NCI-H82 treated with DMSO at 0.1 percent for 48 hours (cell line): ENCODE results near the gene BRD7.

ENCODE experiments used
- DNase-seq: peaks from one replicate; lab custom pipeline; 2025; ENCODE audit not compliant: unreplicated experiment; lab: John Stamatoyannopoulos, UW

Gene BRD7

DNA sequence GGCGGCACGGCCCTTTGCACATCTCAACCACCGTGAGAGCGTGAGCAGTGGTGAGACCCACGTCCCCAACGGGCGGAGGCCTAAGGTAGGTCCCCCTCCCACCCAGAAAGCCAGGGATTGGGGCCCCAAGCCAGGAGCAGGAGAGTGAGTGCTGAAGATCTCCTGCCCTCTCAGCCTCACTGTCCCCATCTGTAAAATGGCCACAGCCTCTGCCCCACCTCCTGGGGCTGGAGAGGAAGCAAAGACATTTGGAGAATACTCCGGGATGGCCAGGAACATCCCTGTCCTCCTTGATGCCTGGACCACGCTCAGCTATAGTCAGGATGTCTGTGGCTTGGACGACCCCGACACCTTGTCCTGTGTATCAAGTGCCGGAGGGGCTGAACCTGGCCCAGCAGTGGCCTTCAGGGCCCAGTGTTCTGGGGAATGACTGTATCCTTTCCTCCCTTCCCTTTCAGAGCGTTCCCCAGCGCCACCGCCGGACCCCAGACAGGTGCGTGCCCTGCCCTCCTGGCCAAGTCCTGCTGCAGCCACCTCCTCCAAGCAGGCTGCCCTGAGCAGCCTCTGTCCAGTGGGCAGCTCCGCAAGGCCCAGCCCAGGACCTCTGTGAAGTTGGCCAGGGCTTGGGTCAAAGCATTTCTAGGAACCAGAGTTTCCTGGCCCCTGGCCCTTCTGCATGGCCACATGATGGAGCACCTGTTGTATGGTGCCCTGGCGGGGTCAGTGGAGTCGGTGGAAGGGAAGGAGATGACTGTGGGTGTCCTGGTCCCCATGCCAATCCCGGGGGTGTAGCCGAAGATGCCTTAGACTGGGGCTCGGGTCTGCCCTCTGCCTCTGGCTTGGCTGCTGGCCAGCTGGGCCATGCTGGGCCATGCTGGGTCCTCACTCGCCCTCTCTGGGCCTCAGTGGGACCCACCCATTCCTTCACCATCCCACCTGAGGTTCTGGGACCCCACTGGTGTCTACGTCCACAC lies 64.0 kb downstream of the BRD7 start:
- no peak for DNase-seq

DNA sequence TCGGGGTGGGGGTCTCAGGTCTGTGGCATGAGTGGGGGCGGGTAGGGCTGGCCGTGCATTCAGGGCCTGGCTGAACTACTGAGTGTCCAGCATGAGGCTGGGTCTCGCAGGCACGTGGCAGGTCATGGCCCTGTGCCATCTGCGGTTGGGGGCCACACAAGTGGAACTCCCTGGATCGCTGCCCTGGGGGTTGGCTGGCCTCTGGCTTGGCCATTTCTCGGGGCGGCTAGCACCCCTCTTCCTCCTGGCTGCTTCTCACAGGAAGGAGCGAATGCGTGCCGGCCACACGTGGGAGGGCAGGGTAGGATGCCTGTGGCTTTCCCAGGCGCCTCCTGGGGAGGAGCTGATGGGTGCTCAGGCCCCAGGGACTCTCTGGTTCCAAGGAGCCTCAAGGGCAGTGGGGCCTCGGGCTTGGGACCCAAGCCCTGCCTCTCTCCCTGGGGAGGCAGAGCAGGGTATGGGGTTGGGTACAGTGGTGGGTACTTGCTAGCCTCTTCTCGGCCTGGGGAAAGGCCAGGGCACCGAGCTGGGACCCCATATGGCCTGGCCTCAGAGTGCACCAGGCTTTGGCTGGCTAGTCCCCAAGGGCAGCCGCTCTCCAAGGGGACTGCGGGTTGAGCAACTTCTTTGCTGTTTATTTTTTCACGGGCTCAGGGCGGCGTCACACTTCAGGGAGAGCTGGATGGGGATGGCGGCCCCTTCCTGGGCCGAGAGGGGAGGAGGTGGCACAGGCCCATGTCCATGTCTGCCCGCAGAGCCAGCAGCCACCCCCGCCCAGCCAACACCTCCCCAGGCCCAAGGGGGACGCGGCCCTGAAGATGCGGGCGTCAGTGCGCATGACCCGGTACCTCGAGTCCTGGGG lies 65.0 kb downstream of the BRD7 start:
- no peak for DNase-seq

DNA sequence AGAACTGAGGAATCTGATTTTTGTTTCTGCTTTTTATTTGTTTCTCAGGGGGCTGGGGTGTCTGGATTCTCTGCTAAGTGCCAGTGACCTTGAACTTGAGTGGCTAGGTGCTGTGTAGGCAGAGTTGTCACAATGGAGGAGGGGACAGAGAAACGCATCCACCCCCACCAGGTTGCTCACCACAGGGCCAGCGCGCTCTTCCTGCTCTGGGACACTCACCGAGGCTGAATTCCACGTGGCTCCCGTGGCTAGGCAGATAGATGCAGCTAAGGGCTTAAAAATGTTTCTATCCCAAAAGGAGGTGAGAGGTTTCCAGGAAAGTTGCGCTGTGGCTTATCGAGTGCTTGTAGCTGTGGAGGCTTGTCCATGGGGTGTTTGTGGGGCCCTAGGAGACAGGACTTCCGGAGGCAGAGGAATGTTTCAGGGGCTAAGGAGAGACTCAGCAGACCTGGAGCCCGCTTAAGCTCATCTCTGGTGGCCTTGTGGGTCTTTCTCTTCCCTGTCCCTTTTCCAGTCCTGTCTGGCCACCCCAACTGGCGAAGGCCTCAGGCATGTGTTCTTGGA lies 65.7 kb downstream of the BRD7 start:
- no peak for DNase-seq

DNA sequence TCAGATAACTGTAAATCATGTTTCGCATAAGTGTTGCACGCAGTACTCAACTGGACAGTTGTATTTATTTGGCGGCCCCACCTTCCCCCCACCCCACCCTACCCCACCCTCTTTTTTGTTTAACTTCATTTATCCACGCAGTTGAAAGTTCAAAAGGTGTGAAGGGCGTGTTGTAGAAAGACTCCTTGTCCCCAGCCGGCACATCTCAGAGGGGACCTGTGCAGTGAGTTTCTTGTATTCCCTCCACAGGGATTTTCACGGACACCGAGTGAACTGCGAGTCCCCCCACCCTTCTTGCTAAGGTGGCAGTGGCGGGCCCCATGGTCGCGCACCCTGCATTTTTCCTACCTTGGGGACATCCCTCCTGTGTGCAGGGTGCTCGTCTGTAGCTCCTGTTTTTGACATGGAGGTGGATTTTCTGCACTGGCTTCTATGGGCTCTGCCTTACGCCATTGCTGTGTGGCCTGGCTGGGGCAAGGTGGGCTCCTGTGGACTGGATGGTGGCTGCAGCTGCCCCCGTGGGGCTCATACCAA lies 66.2 kb downstream of the BRD7 start:
- DNase-seq: no peak

DNA sequence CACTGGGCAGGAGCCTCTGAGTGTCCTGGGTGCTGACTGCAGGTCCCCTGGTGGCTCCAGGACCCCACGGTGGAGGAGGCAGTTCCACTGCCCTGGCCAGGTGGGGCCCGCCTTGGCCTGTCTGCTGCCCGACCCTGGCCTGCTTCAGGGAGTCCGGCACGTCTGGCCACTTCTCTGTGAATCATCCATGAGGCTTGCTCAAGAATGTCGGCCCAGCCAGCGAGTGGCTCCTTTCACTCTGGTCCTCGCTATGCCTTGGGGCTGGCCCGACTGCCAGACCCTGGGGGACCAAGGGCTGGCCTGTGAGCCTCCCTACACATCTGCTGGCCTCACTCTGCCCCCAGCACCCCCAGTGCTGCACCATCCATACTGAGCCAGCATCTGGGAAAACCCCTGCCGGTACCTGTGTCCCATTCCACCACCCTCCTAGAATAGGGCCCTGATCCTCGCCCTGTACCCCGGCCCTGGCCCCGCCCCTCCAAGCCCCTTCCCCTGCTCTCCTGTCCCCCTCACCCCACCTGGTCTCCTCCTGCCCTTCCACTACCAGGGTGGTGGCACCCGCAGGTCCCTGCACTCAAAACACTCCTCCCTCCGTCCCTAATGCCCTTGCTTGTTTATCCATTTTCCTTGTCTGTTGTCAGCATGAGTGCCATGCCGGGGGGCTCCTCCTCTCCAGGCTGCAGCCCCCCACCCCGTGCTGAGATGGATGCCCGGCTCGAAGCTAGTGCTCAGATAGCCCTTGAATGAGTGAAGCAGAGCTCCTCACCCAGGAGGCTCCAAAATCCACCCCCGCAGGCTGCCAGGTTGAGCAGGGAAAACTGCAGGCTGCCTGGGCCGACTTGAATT lies 66.9 kb downstream of the BRD7 start:
- no peak for DNase-seq

DNA sequence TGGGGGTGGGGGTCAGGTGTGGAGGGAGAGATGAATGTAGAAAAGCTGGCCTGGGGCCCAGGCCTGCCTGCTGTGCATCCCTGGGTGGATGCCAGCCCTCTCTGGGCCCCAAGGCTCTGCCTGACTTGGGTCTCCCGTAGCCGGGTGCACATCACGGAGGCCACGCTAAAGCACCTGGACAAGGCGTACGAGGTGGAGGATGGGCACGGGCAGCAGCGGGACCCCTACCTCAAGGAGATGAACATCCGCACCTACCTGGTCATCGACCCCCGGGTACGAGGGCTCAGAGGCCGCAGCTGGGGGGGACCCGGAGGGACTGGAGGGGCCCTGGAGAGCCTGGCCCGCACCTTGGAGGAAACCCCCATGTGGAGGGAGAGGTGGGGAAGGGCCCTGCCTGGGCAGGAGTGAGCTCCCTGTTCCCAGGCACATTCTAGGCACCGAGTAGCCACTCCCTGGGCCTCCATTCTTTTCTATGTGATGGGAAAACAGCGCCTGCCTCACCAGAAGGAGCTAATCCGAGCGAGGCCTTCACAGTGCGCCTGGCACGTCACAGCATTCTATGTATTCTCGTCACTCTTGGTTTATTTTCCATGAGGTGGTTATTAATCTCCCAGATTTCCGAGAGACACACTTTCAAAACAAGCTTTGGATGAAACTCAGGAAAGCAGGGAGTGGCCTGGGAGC lies 67.7 kb downstream of the BRD7 start:
- DNase-seq: no peak

DNA sequence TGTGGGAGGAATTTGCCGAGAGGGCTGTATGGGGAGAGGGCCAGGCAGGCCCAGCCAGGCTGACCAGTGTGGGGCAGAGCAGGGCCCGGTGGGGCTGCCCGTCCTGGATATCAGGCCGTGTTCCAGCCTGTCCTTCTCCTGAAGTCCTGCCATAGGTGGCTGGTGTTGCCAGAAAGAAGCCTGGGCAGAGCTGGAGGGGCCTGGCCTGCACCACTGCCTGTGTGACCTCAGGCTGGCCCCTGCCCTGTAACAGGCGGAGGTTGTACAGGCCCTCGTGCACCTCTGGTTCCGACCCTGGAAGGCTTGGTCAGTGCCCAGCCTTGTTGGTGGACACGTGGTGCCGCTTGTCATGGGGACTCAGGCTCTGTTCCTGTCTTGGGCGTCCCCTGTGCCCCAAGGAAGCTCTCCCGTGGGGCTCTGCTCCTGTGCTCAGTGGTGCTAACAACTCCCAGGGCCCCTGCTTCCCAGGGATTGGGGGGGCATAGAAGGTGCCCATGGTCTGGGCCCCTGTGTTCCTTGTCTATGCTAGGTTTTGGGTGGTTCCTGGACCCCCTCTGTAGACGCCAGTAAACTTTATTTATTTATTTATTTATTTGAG lies 69.2 kb downstream of the BRD7 start:
- no peak for DNase-seq

DNA sequence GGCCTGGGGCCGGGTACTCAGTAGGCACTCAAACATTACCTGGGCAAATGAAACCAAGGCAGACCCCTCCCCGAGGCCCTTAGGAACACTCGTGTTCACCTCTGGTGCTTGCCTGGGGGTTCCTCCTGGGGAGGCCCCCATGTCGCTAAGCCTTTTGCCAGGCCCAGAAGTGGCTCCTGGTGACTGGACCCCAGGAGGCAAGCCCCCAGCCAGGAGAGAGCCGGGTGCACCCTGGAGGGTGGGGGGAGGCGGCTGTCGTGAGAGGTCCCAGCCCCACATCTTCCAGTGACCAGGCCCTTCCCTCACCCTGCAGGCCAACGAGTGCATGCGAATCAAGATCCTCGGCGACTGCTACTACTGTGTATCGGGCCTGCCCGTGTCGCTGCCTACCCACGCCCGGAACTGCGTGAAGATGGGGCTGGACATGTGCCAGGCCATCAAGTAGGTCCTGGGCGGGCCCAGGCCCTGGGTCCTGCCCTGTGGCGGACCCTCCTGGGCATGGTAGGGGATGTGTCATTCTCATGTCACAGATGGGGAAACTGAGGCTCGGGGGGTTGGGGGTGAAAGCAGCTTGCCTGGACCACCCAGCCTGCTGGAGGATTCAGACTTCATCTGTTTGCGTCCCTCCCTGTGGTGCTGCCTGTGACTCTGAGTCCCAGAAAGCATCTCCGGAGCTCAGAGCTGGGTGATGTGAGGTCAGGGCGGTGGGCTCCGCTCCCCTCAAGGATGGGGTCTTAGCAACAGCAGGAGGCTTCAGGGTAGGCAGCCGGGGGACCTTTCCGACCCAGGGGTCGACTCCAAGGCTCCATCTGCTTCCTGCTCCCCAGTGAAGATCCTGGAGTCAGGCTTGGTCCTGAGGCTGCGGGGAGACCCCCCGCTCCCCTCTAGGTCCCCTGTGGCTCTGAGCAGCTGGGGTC lies 69.9 kb downstream of the BRD7 start:
- DNase-seq: no peak

DNA sequence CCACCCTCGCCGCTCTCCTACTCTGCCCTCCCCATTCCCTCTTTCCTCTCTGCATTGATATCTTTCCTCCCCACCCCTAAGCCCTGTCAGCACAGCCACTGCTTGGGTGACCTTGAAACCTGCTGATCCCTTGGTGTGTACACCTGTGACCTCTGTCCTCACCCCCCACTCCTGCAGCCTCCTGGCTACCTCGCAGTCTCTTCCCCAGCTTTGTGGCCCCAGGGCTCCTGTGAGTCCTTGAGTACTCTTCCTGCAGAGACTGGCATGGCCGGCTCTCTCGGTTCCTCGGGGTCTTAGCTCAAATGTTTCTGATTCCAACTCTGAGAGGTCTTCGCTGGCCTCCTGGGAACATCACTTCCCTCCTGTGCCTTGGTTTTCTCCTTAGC lies 70.7 kb downstream of the BRD7 start:
- DNase-seq: no peak

DNA sequence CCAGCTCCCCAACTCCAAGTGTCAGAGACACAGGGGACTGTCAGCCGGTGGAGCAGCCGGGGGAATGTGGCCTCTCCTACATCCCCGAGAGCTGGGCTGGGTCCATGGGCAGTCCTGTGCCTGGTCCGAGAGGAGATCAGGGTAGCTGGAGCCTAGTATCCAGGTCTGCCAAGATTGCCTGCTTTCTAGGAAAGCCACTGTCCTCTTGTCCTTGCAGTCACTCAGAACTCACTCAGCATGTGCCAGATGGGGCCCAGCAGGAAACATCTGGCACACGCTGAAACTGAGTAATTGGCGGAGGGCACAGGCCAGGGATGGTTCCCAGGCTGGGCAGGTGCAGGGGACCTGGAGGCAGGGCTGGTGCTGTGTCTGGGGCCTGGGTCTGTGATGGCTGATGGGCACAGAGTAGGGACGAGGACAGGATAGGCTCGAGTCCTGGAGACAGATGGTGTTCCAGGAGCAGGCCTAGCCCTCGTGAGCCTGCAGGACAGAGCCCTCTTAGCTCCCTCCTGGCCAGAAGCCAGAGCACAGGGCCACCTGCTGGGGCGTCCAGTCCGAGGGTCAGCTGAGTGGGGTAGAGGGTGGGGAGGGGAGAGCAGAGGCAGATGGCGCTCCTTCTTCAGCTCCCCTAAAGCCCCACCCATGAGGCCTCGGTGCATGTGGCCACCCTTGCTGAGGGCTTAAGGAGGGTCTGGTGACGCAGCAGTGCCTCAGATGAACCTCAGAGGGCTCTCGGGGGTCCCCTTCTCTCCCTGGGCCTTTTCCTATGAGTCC lies 71.3 kb downstream of the BRD7 start:
- DNase-seq: peak; percentile 72

DNA sequence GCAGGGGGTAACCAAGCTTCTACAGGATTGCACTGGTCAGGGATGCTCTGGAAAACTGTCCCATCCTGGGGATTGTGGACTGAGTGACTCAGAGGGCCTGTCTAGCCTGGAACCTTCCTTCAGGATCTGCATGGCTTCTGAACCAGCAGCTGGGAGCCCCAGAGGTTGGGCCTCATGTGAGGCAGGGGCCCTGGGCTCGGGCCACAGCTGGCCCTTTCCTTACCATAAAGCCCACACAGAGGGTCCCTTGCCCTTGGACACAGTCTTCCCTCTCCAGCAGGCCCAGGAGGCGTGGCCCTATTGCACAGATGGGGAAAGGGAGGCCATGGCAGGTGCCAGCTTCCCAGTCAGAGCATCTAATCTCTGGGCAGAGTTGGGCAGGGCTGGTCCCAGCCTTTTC lies 72.0 kb downstream of the BRD7 start:
- DNase-seq: no peak

DNA sequence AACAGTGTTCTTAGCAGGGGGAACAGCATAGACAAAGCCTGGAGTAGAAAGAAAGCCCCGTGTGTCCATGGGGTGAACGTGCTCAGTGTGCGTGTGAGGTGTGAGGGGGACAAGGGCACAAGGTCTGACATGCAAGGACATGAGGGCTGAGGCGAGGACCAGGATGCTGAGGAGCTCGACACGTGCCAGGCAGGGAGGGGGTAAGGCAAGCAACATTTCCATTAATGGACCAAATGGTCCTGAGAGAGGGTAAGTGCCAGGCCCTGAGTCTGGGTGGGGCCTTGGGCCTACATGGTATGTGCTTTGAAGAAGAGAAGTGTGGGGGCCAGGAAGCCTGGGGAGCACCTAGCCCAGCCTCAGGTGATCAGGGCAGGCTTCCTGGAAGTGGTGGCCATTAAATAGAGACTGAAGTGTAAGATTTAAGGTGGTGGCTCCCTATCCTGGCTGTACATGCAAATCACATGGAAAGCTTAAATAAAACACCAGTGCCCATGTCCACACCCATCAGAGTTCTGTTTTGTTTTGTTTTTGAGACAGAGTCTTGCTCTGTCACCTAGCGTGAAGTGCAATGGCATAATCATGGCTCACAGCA lies 73.2 kb downstream of the BRD7 start:
- DNase-seq: no peak

DNA sequence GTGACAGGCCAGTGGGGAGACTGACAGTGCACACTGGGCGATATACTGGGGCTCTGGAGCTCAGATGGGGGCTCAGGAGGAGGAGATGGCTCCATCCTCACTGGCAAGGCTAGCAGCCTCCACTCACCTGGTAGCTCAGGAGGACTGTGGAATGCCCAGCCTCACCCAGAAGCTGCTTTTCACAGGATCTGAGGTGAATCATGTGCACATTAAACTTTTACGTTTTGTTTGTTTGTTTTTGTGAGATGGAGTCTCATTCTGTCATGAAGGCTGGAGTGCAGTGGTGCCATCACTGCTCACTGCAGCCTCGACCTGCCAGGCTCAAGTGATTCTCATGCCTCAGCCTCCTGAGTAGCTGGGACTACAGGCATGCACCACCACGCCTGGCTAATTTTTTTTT lies 73.8 kb downstream of the BRD7 start:
- no peak for DNase-seq

DNA sequence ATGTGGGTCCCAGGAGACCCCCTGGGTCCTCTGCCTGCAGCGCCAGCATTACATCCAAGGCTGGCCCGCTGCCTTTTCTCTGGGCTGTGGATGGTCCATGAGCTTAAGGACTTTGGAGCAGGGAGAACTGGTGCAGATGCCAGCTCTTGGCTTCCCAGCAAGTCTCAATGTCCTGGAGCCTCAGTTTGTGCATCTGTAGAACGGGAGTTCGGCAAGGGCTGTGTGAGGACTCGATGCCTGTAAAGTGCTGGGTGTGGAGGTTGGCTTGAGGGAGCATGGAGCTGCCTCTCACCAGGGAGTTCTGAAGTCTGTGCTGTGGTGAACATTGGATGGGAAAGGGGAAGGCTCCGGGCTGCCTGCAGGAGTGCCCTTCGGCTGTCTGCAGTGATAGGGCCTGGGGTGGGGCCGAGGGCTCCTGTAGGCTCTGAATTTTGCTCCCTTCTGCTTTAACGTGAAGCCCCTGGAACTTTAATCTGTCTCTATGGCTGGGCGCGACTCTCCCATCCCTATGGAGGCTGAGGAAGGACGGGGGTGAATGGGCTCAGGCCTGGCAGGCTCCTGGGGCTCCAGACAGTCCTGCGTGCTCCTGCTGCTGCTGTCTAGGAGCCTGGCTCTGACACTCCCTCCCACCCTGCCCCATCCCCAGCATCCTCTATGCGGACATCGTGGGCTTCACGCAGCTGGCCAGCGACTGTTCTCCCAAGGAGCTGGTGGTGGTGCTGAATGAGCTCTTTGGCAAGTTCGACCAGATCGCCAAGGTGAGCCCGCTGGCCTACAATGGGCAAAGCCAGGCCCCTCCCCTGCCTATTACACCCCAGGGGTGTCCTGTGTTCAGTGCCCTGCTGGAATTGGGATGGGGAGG lies 74.6 kb downstream of the BRD7 start:
- DNase-seq: no peak

DNA sequence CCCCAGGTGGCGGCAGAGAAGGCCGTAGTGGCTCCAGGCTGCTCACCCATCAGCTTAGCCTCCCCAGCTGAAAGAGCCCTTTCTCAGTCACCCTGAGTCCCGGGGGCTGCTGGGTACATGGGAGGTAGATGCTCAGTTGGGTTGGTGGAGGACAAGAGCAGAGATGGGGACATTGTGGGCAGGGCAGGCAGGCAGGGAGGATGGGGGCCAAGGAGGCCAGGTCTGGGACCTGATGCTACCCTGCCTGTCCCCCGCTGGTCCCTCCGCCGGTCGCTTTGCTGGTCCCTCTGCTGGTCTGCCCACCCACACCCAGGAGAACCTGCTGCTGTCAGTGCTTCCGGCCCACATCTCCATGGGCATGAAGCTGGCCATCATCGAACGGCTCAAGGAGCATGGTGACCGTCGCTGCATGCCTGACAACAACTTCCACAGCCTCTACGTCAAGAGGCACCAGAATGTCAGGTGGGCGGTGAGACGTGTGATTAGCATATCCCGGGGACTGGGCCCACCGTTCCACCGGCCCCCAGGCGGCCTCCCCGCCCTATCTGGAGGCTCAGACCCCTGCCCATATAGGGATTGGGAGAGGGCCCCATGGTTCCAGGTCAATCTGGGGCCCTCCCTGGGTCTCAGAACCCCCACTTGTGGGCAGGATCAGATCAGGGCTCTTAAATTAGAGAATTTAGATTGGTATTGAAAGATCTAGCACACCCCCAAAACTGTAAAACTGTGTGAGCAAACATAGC lies 75.6 kb downstream of the BRD7 start:
- no peak for DNase-seq

DNA sequence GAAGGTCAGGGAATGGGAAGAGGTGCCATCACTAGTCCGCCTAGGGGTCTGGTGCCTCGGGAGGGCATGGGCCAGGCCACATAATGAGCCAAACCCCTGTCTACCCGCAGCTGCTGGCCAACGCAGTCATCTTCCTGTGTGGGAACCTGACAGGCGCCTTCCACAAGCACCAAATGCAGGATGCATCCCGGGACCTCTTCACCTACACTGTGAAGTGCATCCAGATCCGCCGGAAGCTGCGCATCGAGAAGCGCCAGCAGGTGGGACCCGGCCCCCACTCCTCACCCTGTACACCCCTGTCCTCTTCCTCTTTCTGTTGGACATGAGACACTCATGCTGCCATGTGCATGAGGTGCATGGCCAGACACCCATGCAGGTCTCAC lies 76.2 kb downstream of the BRD7 start:
- no peak for DNase-seq
